HG02938 (cell line): ENCODE data around the gene IL17REL.
"Not testable (repeated sequence)": the region's sequence is repeated elsewhere in the genome, so short reads cannot be mapped to it uniquely, and the experiment has no call there.

ENCODE experiments used
- ATAC-seq: cut with Tn5 transposase; IDR thresholded peaks from one replicate; pipeline ENCODE4 v1.9.1; 2021; ENCODE audit warnings: mild to moderate bottlenecking, moderate library complexity; ENCODE audit not compliant: unreplicated experiment

The IL17REL gene

DNA sequence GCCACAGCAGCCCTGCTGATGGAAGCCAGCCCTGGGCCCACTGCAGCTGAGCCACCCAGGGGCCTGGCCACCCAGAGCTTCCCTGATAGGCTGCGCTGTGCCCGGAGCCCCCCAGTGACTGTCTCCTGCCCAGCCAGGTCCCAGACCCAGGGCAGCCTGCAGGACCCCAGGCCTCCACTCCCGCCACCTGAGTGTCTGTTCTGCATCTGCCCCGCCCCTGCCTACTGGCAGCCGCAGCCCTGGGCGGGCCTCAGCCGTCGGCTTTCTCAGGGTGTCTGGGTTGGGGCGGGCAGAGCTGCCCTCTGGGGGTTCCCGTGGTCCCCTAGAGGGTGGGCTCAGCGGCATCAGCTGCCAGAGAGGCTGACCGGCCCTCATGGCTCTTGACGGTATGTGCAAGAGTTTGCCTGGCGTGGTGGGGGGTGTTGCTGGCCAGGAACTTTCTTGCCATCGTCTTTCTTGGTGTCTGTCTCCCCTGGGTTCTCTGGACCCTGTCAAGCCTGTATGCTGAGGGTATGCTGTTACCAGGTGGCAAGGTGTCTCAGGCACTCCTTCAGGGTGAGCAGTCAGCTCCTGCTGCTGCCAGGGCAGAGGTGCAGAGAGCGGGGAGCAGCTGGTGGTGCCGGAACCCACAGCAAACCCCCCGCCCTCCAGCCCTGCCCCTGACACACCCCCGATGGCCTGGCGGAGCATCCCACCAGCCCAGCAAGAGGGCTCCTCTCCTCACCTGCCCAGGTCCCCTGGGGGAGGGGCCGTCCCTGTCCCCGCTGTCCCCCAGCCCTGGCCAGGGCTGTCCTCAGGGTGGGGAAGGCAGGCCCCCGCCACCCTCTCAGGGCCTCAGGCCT lies 64.2 kb downstream of the IL17REL start:
- ATAC-seq: no peak

DNA sequence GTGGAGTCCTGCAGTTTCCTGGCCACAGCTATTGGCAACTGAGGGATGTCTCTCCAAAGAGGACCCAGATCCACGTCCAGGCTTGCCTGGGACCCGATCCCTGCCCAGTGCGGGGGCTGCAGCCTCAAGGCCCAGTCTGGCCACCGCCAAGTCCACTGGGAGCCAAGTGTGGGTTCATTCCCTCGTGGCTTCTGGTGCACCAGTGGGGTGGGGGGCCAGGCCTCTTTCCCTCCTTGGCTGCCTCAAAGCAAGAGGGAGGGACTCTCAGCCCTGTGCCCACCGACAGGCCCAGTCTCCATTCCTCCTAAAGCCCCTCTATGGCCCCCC lies 65.3 kb downstream of the IL17REL start:
- ATAC-seq: no peak

DNA sequence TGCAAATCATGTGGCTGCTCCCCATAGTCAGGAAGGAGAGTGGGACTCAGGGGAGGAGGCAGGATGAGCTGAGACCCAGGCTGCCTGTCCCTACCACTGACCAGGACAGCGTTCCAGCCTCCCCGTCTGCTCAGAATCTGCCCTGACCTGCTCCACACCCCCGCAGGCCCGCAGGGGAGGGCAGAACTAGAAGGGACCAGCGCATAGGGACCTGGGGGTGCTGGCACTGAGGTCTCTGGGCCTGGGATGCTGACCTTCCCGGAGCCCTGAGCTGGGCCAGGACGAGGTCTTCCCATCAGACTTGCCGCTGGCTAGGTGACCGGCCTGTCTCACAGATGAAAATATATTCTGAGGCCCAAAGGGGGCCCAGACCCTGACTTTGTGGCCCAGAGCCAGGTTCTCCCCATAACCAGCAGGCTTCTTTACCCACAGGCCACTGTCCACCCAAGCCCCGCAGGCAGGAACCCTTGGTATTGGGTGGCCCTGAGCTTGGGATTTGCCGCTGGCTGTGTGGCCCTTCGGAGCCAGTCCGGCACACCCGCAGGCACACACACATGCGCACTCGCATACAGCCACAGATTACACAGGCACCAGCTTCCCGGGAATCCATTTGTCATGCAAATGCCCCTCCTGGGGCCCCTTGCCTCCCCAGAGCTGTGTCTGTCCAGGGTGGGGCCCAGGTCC lies 65.8 kb downstream of the IL17REL start:
- no peak for ATAC-seq

DNA sequence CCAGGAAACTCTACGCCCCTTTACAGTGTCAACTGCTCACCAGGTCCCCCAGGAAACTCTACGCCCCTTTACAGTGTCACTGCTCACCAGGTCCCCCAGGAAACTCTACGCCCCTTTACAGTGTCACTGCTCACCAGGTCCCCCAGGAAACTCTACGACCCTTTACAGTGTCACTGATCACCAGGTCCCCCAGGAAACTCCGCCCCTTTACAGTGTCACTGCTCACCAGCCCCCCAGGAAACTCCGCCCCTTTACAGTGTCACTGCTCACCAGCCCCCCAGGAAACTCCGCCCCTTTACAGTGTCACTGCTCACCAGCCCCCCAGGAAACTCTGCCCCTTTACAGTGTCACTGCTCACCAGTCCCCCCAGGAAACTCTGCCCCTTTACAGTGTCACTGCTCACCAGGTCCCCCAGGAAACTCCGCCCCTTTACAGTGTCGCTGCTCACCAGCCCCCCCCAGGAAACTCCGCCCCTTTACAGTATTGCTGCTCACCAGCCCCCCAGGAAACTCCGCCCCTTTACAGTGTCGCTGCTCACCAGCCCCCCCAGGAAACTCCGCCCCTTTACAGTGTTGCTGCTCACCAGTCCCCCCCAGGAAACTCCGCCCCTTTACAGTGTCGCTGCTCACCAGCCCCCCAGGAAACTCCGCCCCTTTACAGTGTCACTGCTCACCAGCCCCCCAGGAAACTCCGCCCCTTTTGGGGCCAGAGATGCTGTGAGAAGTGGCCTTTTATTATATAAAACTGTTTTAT lies 67.3 kb downstream of the IL17REL start:
- not testable (repeated sequence) for ATAC-seq
